HG02884 (cell line): ENCODE results near the gene ANKRD16.

ENCODE experiments used
- ATAC-seq: cut with Tn5 transposase; IDR thresholded peaks from one replicate; pipeline ENCODE4 v1.9.1; 2021; ENCODE audit warnings: mild to moderate bottlenecking, moderate library complexity; ENCODE audit not compliant: unreplicated experiment

The ANKRD16 gene

DNA sequence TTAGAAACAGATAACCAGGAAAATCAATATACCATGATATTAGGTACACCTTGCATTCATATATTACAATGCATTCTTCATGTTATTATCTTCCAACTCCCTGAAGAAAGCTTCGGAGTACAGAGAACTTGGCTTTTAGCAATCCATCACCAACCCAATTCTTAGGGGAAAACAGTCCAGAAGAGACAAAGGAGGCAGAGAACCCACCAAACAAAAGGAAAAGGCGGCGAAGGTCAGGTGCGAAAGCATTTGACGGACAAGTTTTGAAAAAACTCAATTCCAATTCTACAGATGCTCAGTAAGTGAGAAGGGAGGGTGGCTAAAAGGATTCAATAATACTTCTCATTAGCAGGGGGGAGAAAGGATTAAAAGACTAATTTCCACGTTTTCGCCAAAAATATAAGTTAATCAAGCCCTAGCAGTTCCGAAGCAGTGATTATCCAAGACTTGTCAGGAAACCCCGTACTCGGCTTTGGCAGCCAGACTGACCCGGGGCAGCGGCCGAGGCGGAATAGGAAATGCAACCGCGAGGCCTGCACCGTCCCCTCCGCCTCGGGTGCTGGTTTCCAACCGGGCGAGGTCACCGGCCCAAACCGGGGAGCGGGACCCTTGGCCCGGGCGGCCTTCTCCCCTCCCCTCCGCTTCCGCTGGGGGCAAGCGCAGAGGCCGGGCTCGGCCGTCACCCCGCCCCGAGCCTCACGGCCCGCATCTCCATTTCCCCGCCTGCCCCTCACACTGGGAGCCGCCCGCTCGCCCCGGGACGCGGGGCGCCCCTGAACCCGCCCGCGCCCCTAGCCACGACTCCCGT is 77.2 kb downstream of the ANKRD16 start:
- peak; percentile 17 for ATAC-seq
